ENCODE measurements around the gene CXorf58.

DNA sequence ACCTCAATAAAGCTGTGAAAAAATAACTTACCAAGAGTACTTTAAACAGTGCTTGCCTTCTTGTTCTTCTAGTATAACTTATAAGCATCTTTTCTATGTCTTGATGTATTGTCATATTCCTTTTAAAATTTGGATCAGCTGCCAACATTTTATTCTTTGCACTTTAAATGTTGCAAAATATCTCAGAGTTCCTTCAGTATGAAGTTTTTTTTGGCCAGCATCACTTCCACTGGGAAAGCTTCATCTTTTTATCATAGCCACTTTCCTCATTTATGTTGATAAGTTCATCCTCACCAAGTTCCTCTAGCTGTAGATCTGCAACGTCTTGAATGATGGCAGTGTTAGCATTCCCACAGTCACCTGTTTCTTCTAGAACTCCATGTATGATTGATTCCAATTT lies 24.2 kb downstream of the CXorf58 start:
- TF ChIP-seq, protein P1, sequence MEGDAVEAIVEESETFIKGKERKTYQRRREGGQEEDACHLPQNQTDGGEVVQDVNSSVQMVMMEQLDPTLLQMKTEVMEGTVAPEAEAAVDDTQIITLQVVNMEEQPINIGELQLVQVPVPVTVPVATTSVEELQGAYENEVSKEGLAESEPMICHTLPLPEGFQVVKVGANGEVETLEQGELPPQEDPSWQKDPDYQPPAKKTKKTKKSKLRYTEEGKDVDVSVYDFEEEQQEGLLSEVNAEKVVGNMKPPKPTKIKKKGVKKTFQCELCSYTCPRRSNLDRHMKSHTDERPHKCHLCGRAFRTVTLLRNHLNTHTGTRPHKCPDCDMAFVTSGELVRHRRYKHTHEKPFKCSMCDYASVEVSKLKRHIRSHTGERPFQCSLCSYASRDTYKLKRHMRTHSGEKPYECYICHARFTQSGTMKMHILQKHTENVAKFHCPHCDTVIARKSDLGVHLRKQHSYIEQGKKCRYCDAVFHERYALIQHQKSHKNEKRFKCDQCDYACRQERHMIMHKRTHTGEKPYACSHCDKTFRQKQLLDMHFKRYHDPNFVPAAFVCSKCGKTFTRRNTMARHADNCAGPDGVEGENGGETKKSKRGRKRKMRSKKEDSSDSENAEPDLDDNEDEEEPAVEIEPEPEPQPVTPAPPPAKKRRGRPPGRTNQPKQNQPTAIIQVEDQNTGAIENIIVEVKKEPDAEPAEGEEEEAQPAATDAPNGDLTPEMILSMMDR (conservative IDR thresholded peaks at IDR 0.05; ENCODE audit: low read depth in 2 of 2): no peak
- TF ChIP-seq REST (IDR thresholded peaks at IDR 0.05; ENCODE audit: unreplicated experiment): no peak
- TF ChIP-seq, protein P2, sequence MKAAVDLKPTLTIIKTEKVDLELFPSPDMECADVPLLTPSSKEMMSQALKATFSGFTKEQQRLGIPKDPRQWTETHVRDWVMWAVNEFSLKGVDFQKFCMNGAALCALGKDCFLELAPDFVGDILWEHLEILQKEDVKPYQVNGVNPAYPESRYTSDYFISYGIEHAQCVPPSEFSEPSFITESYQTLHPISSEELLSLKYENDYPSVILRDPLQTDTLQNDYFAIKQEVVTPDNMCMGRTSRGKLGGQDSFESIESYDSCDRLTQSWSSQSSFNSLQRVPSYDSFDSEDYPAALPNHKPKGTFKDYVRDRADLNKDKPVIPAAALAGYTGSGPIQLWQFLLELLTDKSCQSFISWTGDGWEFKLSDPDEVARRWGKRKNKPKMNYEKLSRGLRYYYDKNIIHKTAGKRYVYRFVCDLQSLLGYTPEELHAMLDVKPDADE (IDR thresholded peaks at IDR 0.05): no peak
- no peak for TF ChIP-seq EZH2phosphoT487 (IDR thresholded peaks at IDR 0.05; ENCODE audit: unreplicated experiment)
- TF ChIP-seq EZH2 (IDR thresholded peaks at IDR 0.05; ENCODE audit: low read depth, unreplicated experiment): no peak
- no peak for TF ChIP-seq CREB1 (CRISPR knock-in tag; IDR thresholded peaks at IDR 0.05; ENCODE audit: low read depth)
- TF ChIP-seq POLR2AphosphoS5 (IDR thresholded peaks at IDR 0.05; ENCODE audit: low read depth): no peak
- TF ChIP-seq ZNF331 (CRISPR knock-in tag; IDR thresholded peaks at IDR 0.05; ENCODE audit: low read depth): no peak
- TF ChIP-seq STAT1 (IDR thresholded peaks at IDR 0.05; ENCODE audit: unreplicated experiment): no peak
- TF ChIP-seq JUNB (IDR thresholded peaks at IDR 0.05; ENCODE audit: unreplicated experiment): no peak
- no peak for TF ChIP-seq ZNF114 (CRISPR knock-in tag; IDR thresholded peaks at IDR 0.05)
